ENCODE results near the gene ALDH1A2. TPM values are rescaled to one million over a fixed set of nuclear protein-coding genes. Genes with fewer than 3 reads are reported as not detected.

The ALDH1A2 gene
- total RNA-seq, 1 donor from 2014 or later = 2.4 TPM

GRCh38 chr15:58070801-58071418 lies 5.4 kb upstream of the ALDH1A2 start:
- Mint-ChIP-seq H3K4me1 (ENCODE audit: low read depth) (no peaks in the 10 kb centered on the region), H3K36me3 (ENCODE audit: insufficient read depth) (no peaks in the 10 kb centered on the region), H3K9me3 (ENCODE audit: low read depth) (no peaks in the 10 kb centered on the region), H3K4me3 (ENCODE audit: low read depth) (no peak overlapping the region), H3K27me3 (peaks cover 52% of the 10 kb centered on the region), H3K27ac (no peak overlapping the region)
- TF ChIP-seq, protein P1, sequence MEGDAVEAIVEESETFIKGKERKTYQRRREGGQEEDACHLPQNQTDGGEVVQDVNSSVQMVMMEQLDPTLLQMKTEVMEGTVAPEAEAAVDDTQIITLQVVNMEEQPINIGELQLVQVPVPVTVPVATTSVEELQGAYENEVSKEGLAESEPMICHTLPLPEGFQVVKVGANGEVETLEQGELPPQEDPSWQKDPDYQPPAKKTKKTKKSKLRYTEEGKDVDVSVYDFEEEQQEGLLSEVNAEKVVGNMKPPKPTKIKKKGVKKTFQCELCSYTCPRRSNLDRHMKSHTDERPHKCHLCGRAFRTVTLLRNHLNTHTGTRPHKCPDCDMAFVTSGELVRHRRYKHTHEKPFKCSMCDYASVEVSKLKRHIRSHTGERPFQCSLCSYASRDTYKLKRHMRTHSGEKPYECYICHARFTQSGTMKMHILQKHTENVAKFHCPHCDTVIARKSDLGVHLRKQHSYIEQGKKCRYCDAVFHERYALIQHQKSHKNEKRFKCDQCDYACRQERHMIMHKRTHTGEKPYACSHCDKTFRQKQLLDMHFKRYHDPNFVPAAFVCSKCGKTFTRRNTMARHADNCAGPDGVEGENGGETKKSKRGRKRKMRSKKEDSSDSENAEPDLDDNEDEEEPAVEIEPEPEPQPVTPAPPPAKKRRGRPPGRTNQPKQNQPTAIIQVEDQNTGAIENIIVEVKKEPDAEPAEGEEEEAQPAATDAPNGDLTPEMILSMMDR (IDR thresholded peaks at IDR 0.05; ENCODE audit: unreplicated experiment) = peak; percentile 98
- DNase-seq (ENCODE audit: low spot score, unreplicated experiment) = peak; percentile 51

- no peak overlapping the region for H3K4me3 Mint-ChIP-seq (ENCODE audit: low read depth)
- no peak overlapping the region for H3K27ac Mint-ChIP-seq
- H3K4me1 Mint-ChIP-seq (ENCODE audit: low read depth) = no peaks in the 10 kb centered on the region
- H3K9me3 Mint-ChIP-seq (ENCODE audit: low read depth) = no peaks in the 10 kb centered on the region
- TF ChIP-seq, protein P1 (IDR thresholded peaks at IDR 0.05; ENCODE audit: unreplicated experiment) = no peak
- no peak for DNase-seq (ENCODE audit: low spot score, unreplicated experiment)
- H3K36me3 Mint-ChIP-seq (ENCODE audit: insufficient read depth) = no peaks in the 10 kb centered on the region
- H3K27me3 Mint-ChIP-seq = peaks cover 64% of the 10 kb centered on the region
Measured at GRCh38 chr15:58069008-58069407, 3.5 kb upstream of the ALDH1A2 start.

- Mint-ChIP-seq H3K4me1 (ENCODE audit: low read depth) (no peaks in the 10 kb centered on the region), H3K4me3 (ENCODE audit: low read depth) (peak overlapping the region; percentile 17), H3K27me3 (peaks cover 75% of the 10 kb centered on the region), H3K36me3 (ENCODE audit: insufficient read depth) (no peaks in the 10 kb centered on the region), H3K27ac (no peak overlapping the region), H3K9me3 (ENCODE audit: low read depth) (no peaks in the 10 kb centered on the region)
- TF ChIP-seq, protein P1 (IDR thresholded peaks at IDR 0.05; ENCODE audit: unreplicated experiment) = peak; percentile 90
- DNase-seq (ENCODE audit: low spot score, unreplicated experiment) = peak; percentile 58
Measured at GRCh38 chr15:58066042-58066867, 744 bp upstream of the ALDH1A2 start.

- Mint-ChIP-seq H3K27me3 (peaks cover 74% of the 10 kb centered on the region), H3K4me3 (ENCODE audit: low read depth) (peak overlapping the region; percentile 38), H3K9me3 (ENCODE audit: low read depth) (no peaks in the 10 kb centered on the region), H3K4me1 (ENCODE audit: low read depth) (no peaks in the 10 kb centered on the region), H3K27ac (no peak overlapping the region), H3K36me3 (ENCODE audit: insufficient read depth) (no peaks in the 10 kb centered on the region)
- TF ChIP-seq, protein P1 (IDR thresholded peaks at IDR 0.05; ENCODE audit: unreplicated experiment) = no peak
- peak; percentile 9 for DNase-seq (ENCODE audit: low spot score, unreplicated experiment)
Measured at GRCh38 chr15:58064980-58065444, 499 bp downstream of the ALDH1A2 start.

- peaks cover 74% of the 10 kb centered on the region for H3K27me3 Mint-ChIP-seq
- no peak overlapping the region for H3K27ac Mint-ChIP-seq
- H3K36me3 Mint-ChIP-seq (ENCODE audit: insufficient read depth) = no peaks in the 10 kb centered on the region
- TF ChIP-seq, protein P1 (IDR thresholded peaks at IDR 0.05; ENCODE audit: unreplicated experiment) = no peak
- no peaks in the 10 kb centered on the region for H3K4me1 Mint-ChIP-seq (ENCODE audit: low read depth)
- H3K4me3 Mint-ChIP-seq (ENCODE audit: low read depth) = no peak overlapping the region
- DNase-seq (ENCODE audit: low spot score, unreplicated experiment) = no peak
- no peaks in the 10 kb centered on the region for H3K9me3 Mint-ChIP-seq (ENCODE audit: low read depth)
Measured at GRCh38 chr15:58064082-58064979, 1.2 kb downstream of the ALDH1A2 start.
